ENCODE data around the gene SFTPA2. TPM values are rescaled to one million over a fixed set of nuclear protein-coding genes. Genes with fewer than 3 reads are reported as not detected.
"Not testable (repeated sequence)": the region's sequence is repeated elsewhere in the genome, so short reads cannot be mapped to it uniquely, and the experiment has no call there.

The SFTPA2 gene
- total and polyA plus RNA-seq, 2 experiments from 2014 or later = 0.45 TPM; not detected in 1

DNA sequence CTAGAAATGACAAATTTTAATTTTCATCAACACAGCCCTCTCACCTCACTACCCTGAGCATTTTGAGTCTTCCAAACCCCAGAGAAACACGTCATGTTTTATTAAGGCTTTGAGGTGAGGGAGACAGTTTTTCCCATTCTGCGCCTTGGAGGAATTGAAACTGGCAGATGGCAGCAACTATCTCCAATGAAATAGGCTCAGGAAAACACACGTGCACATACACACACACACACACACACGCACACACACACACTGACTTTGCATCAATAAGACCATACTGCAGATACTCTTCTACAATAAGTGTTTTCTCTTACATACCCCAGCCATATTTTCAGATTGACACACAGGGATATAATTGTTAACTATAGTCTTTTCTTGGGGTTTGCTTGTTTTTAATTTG lies 3.2 kb upstream of the SFTPA2 start:
- H3K9me3 ChIP-seq (ENCODE audit: low read depth) = no peaks in the 10 kb centered on the region
- TF ChIP-seq, protein P1, sequence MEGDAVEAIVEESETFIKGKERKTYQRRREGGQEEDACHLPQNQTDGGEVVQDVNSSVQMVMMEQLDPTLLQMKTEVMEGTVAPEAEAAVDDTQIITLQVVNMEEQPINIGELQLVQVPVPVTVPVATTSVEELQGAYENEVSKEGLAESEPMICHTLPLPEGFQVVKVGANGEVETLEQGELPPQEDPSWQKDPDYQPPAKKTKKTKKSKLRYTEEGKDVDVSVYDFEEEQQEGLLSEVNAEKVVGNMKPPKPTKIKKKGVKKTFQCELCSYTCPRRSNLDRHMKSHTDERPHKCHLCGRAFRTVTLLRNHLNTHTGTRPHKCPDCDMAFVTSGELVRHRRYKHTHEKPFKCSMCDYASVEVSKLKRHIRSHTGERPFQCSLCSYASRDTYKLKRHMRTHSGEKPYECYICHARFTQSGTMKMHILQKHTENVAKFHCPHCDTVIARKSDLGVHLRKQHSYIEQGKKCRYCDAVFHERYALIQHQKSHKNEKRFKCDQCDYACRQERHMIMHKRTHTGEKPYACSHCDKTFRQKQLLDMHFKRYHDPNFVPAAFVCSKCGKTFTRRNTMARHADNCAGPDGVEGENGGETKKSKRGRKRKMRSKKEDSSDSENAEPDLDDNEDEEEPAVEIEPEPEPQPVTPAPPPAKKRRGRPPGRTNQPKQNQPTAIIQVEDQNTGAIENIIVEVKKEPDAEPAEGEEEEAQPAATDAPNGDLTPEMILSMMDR (IDR thresholded peaks at IDR 0.05; ENCODE audit: low read depth, low read length) = no peak
- H3K27me3 ChIP-seq = peaks cover 8% of the 10 kb centered on the region
- H3K4me1 ChIP-seq (ENCODE audit: low read depth) = no peaks in the 10 kb centered on the region
- no peaks in the 10 kb centered on the region for H3K36me3 ChIP-seq
- no peak overlapping the region for H3K27ac ChIP-seq
- H3K4me3 ChIP-seq = no peak overlapping the region
- no peak for DNase-seq (ENCODE audit: low read depth in 1 of 2, low spot score in 1 of 2)

DNA sequence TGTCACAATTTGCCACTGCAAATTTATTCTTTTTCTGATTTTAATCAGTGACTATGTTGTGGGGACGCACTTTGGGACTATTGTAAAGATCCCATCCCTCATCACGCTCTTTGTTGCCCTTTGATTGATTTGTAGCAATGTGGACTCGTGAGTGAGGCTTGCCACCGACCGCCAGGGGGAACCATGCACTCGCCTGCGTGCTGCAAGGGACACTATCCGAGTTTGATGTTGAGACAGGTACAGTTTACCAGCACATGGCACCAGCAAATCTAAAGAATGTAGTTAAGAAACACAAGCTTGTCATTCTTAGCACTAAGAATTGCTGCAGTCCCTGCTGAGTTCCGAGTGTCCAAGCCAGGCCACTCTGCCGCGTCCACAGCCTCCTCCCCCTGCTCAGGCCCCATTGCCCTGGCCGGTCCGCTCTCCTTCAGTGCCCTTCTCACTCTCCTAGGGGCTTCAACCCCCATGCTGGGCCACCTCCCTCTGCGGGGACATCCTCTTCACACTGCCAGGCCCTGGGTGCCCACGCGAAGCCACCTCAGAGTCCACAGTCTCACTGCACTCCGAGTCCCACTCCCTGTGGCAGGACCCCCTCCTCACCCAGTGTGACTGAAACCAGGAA lies 2.0 kb upstream of the SFTPA2 start:
- Histone ChIP-seq H3K9me3 (ENCODE audit: low read depth) (no peaks in the 10 kb centered on the region), H3K27me3 (peaks cover 8% of the 10 kb centered on the region), H3K36me3 (no peaks in the 10 kb centered on the region), H3K4me1 (ENCODE audit: low read depth) (no peaks in the 10 kb centered on the region), H3K27ac (no peak overlapping the region), H3K4me3 (no peak overlapping the region)
- TF ChIP-seq, protein P1 (IDR thresholded peaks at IDR 0.05; ENCODE audit: low read depth, low read length) = peak; percentile 94
- peak; percentile 68 to 76 for DNase-seq (ENCODE audit: low read depth in 1 of 2, low spot score in 1 of 2)

- Histone ChIP-seq H3K4me1 (ENCODE audit: low read depth) (no peaks in the 10 kb centered on the region), H3K36me3 (no peaks in the 10 kb centered on the region), H3K9me3 (ENCODE audit: low read depth) (no peaks in the 10 kb centered on the region), H3K27ac (no peak overlapping the region), H3K4me3 (no peak overlapping the region), H3K27me3 (peaks cover 13% of the 10 kb centered on the region)
- DNase-seq (ENCODE audit: low read depth in 1 of 2, low spot score in 1 of 2) = no peak
- TF ChIP-seq, protein P1 (IDR thresholded peaks at IDR 0.05; ENCODE audit: low read depth, low read length) = no peak
These were observed 1.1 kb upstream of the SFTPA2 start for GRCh38 chr10:79561257-79561656.

- TF ChIP-seq, protein P1 (IDR thresholded peaks at IDR 0.05; ENCODE audit: low read depth, low read length) = no peak
- H3K27ac ChIP-seq = no peak overlapping the region
- H3K4me3 ChIP-seq = no peak overlapping the region
- H3K9me3 ChIP-seq (ENCODE audit: low read depth) = no peaks in the 10 kb centered on the region
- H3K4me1 ChIP-seq (ENCODE audit: low read depth) = no peaks in the 10 kb centered on the region
- DNase-seq (ENCODE audit: low read depth in 1 of 2, low spot score in 1 of 2) = peak in 1 of 2 donors; percentile 3
- H3K27me3 ChIP-seq = peaks cover 13% of the 10 kb centered on the region
- no peaks in the 10 kb centered on the region for H3K36me3 ChIP-seq
These were observed 481 bp downstream of the SFTPA2 start for GRCh38 chr10:79559726-79560125.

- not testable (repeated sequence) for H3K9me3 ChIP-seq (ENCODE audit: low read depth); H3K27ac ChIP-seq; H3K4me3 ChIP-seq; DNase-seq (ENCODE audit: low read depth in 1 of 2, low spot score in 1 of 2); H3K4me1 ChIP-seq (ENCODE audit: low read depth); H3K36me3 ChIP-seq
- H3K27me3 ChIP-seq = peaks cover 11% of the 10 kb centered on the region
These were observed 3.2 kb downstream of the SFTPA2 start for GRCh38 chr10:79556961-79557360.

DNA sequence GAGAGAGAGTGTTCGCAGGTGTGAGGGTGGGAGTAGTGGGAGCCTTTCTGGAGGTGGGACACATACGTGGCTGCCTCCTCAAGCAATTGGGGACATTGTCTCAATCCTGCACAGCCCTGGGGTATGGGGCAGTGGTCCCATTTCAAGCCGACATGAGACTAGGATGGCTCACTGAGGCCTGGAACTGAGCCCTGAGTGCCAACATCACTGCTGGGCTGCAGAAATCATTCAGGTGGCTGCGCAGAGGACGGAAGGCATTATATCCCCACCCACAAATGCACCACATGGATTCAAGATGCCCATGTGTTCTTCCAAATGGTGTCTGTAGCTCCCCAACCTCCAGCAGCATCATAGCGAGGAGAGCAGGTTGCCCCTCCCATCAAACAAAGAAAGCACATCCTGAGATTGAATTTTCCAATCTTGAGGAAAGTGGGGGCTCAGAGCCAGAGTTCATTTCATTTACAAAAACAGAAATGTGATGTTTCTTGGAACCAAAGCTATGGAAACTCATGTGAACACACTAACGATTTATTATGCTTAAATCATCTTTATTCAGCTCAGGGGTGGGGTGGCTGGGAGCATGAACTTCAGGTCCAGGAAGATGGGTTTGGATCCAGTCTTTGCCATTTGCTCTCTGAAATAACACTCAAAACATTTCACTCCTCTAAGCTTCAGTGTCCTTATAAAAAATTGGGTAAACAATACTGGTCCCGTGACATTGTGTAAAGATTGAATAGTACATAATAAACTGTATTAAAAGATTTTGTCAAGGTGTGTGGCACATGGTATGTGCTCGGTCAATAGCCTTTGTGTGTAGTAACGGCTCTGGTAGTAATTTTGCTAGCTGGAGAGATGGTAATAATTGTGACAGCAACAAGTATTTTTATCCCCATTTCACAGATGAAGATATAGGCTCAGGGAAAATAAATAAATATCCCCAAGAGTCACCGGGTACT lies 4.6 kb downstream of the SFTPA2 start:
- H3K4me3 ChIP-seq = no peak overlapping the region
- H3K27ac ChIP-seq = no peak overlapping the region
- no peaks in the 10 kb centered on the region for H3K4me1 ChIP-seq (ENCODE audit: low read depth)
- H3K36me3 ChIP-seq = no peaks in the 10 kb centered on the region
- no peaks in the 10 kb centered on the region for H3K9me3 ChIP-seq (ENCODE audit: low read depth)
- no peak for DNase-seq (ENCODE audit: low read depth in 1 of 2, low spot score in 1 of 2)
- peaks cover 11% of the 10 kb centered on the region for H3K27me3 ChIP-seq
- TF ChIP-seq, protein P1 (IDR thresholded peaks at IDR 0.05; ENCODE audit: low read depth, low read length) = no peak
